ENCODE data around the gene PROSER1. TPM values are rescaled to one million over a fixed set of nuclear protein-coding genes. Genes with fewer than 3 reads are reported as not detected.

The PROSER1 gene
- total and polyA plus RNA-seq, 2 of the 4 experiments (the other 2 are of a cell fraction): 2.0 to 13.4 TPM

DNA sequence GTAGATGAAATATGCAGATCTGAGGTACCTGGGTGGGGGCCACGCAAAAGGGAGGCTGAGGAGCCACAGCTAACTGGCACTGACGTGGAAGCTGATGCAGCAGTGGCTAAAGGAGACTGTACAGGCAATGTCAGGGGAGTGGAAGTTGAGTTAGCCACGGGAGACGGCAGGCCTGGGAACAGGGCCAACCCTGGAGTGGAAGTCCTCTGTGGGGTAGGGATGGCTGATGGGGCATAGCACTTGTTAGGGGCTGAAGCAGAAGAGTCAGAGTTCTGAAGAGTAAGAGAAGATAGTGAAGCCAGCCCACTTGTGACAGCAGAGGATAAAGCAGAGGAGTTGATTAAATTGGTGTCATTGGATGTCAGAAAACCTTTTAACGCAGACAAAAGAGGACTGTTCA lies 24.4 kb downstream of the PROSER1 start:
- in situ Hi-C loops (cut with MboI; ENCODE audit: low sequenced_read_pairs): no loop called here
- H3K27me3 ChIP-seq (ENCODE audit: control insufficient read depth, insufficient read depth, low read length): no peaks in the 10 kb centered on the region
- H3K18ac ChIP-seq (ENCODE audit: low read depth, low read length): no peak overlapping the region
- no peak overlapping the region for H2BK15ac ChIP-seq (ENCODE audit: low read depth, low read length)
- H3K27ac ChIP-seq (ENCODE audit: insufficient read depth, low read length): no peak overlapping the region
- no peak overlapping the region for H2BK120ac ChIP-seq (ENCODE audit: low read depth, low read length)
- no peaks in the 10 kb centered on the region for H3K79me1 ChIP-seq (ENCODE audit: low read depth in 1 of 2, low read length in 2 of 2)
- no peak overlapping the region for H3K14ac ChIP-seq (replicated peaks; ENCODE audit: low read depth, low read length)
- H2AK9ac ChIP-seq (replicated peaks; ENCODE audit: low read depth, low read length, poor library complexity): no peak overlapping the region
- ChIA-PET POLR2A (ENCODE audit: unreplicated experiment) (no interaction called here), CTCF (no interaction called here)
- no peak overlapping the region for H2AK5ac ChIP-seq (ENCODE audit: low read depth, low read length)
- H4K91ac ChIP-seq (ENCODE audit: insufficient read depth, low read depth, low read length): no peak overlapping the region
- H2AFZ ChIP-seq (replicated peaks; ENCODE audit: low read length, poor library complexity): peak overlapping the region; percentile 46
- DNase-seq: no peak
- H3K9ac ChIP-seq (ENCODE audit: low read depth, low read length): no peak overlapping the region
- H3K23ac ChIP-seq (ENCODE audit: low read depth, low read length): no peak overlapping the region
- no TSS peak for BruUV-seq (replicated peaks)
- no peak overlapping the region for H4K8ac ChIP-seq (ENCODE audit: low read depth in 2 of 2, low read length in 2 of 2)
- no peak overlapping the region for H3K4ac ChIP-seq (ENCODE audit: low read depth, low read length)
- H4K5ac ChIP-seq (ENCODE audit: low read depth, low read length): no peak overlapping the region
- ATAC-seq (ENCODE audit: low read depth): no peak
- no peaks in the 10 kb centered on the region for H3K9me3 ChIP-seq (ENCODE audit: control insufficient read depth, insufficient read depth, low read length)
- no peak overlapping the region for H2BK20ac ChIP-seq (ENCODE audit: low read depth, low read length)
- TF ChIP-seq MAZ (IDR thresholded peaks at IDR 0.05; ENCODE audit: borderline replicate concordance, low read depth, low read length) (no peak), BHLHE40 (IDR thresholded peaks at IDR 0.05; ENCODE audit: low read depth, low read length) (no peak), RCOR1 (IDR thresholded peaks at IDR 0.05; ENCODE audit: insufficient replicate concordance, low read length) (no peak), RFX5 (IDR thresholded peaks at IDR 0.05; ENCODE audit: low read depth, low read length) (no peak), POLR2A (IDR thresholded peaks at IDR 0.05; ENCODE audit: low read depth, low read length) (no peak), NFE2L2 (IDR thresholded peaks at IDR 0.05; ENCODE audit: low read depth, low read length) (no peak)
- TF ChIP-seq, protein P1, sequence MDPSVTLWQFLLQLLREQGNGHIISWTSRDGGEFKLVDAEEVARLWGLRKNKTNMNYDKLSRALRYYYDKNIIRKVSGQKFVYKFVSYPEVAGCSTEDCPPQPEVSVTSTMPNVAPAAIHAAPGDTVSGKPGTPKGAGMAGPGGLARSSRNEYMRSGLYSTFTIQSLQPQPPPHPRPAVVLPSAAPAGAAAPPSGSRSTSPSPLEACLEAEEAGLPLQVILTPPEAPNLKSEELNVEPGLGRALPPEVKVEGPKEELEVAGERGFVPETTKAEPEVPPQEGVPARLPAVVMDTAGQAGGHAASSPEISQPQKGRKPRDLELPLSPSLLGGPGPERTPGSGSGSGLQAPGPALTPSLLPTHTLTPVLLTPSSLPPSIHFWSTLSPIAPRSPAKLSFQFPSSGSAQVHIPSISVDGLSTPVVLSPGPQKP (IDR thresholded peaks at IDR 0.05; ENCODE audit: borderline replicate concordance, low read depth, low read length): no peak
- no peaks in the 10 kb centered on the region for H4K20me1 ChIP-seq (ENCODE audit: insufficient read depth, low read length)
- no peak overlapping the region for H3K4me2 ChIP-seq (ENCODE audit: low read depth, low read length)
- dilution Hi-C loops (cut with HindIII; ENCODE audit: low sequenced_read_pairs, unreplicated experiment): no loop called here
- no peaks in the 10 kb centered on the region for H3K4me1 ChIP-seq (ENCODE audit: control insufficient read depth, insufficient read depth, low read length)
- peaks cover 40% of the 10 kb centered on the region for H3K36me3 ChIP-seq (ENCODE audit: control insufficient read depth, insufficient read depth, low read length)
- H3K56ac ChIP-seq (ENCODE audit: extremely low read depth, insufficient read depth, low read length): no peak overlapping the region
- 93% methylated on average over 2 of the region's 5 CpGs; no CpG with 5 or more reads in 1 of the 2 experiments for WGBS, 2 experiments (ENCODE audit: extremely low coverage in 2 of 2, insufficient read length in 1 of 2)
- H3K4me3 ChIP-seq (ENCODE audit: insufficient read depth, low read depth, low read length): no peak overlapping the region
- intact Hi-C loops (cut with micrococcal nuclease): no loop called here
- no peak overlapping the region for H2BK5ac ChIP-seq (ENCODE audit: low read depth, low read length, poor library complexity, severe bottlenecking)
- no peaks in the 10 kb centered on the region; the same call in 1 of the 2 replicates for H3K9me1 ChIP-seq (ENCODE audit: insufficient read depth, low read length)
